ENCODE data around the gene ABCC5. TPM values are rescaled to one million over a fixed set of nuclear protein-coding genes. Genes with fewer than 3 reads are reported as not detected.

Gene ABCC5
- total RNA-seq, result 79.4 TPM

DNA sequence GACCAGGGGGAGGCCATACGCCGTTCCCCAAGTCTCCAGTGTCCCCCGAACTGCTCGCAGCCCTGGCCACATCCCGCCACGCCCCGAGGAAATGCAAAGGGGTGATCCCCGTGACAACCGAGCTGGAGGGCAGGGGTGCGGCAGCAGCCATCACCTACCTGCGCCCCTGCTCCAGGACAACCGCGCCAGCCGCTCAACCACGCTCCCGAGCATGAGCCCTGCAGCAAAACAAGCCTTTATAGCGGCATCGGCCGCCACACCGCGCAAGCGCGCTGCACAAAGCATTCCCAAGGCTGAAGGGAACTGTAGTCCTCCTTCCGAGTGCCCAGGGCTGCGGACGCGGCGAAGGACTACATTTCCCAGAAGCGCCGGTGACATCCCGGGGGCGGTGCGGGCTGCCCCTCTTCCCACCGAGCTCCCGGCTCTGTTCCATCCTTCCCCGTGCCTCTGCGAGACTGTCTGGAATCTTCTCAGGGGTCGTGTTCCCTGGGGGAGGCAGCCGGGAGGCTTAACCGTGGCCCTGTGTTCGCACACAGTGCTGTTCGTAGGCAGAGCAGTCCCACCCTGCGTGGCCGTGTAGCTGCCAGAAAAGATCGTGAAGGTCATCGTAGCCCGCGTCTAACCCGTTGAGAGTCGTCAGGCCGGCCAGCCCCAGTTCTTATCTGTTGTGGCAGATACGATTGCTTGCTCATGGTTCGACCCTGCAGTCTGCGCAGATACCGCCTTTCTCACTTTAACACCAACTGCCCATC is at the start of gene ABCC5:
ABCC5 (minus strand) TSS at position 213 of the 752 bp plus-strand sequence. CDS start 3,492 bp downstream, outside the sequence.

GRCh38 chr3:184052767-184053166 is 35.1 kb upstream of the ABCC5 start, which contains the start of gene HTR3C:
Gene HTR3C, plus strand, starts transcription at chr3:184053047. Its CDS starts 34 bp downstream, at chr3:184053081.

GRCh38 chr3:184031187-184031792 is 13.6 kb upstream of the ABCC5 start, which contains the start of gene HTR3D:
Gene HTR3D, plus strand, starts transcription at chr3:184031742. Its CDS starts 0 bp downstream, at chr3:184031742.

GRCh38 chr3:183884427-183885296 is 133.0 kb downstream of the ABCC5 start, which contains the start of gene PARL:
Gene PARL, minus strand, starts transcription at chr3:183884880. Its CDS starts 34 bp downstream, at chr3:183884846.

Other genes with a start within 250 kb of the ABCC5 start
- 2.9 TPM for gene MAP6D1, start 192.3 kb downstream of the ABCC5 start, total RNA-seq
- 40.1 TPM for gene PARL, start 133.0 kb downstream of the ABCC5 start, total RNA-seq
- not detected for gene HTR3D, start 13.9 kb upstream of the ABCC5 start, total RNA-seq
- gene HTR3C, start 35.2 kb upstream of the ABCC5 start, total RNA-seq, result not detected
- gene HTR3E, start 79.2 kb upstream of the ABCC5 start, total RNA-seq, result not detected
- 44.0 TPM for gene EIF2B5, start 117.5 kb upstream of the ABCC5 start, total RNA-seq
- 66.6 TPM for gene DVL3, start 137.5 kb upstream of the ABCC5 start, total RNA-seq
- gene AP2M1, start 157.0 kb upstream of the ABCC5 start, total RNA-seq, result 273 TPM
- gene ABCF3, start 168.3 kb upstream of the ABCC5 start, total RNA-seq, result 60.0 TPM
- gene VWA5B2, start 211.7 kb upstream of the ABCC5 start, total RNA-seq, result 1.2 TPM
- gene ALG3, start 231.1 kb upstream of the ABCC5 start, total RNA-seq, result 27.2 TPM
- not detected for gene EEF1AKMT4, start 231.8 kb upstream of the ABCC5 start, total RNA-seq
- 1.1 TPM for gene CAMK2N2, start 243.7 kb upstream of the ABCC5 start, total RNA-seq

All from camera-type eye (tissue), 1 donor.